Thoracic aorta (tissue), 2 donors: ENCODE data around the gene NFIC. TPM values are rescaled to one million over a fixed set of nuclear protein-coding genes. Genes with fewer than 3 reads are reported as not detected.
"Not testable (repeated sequence)": the region's sequence is repeated elsewhere in the genome, so short reads cannot be mapped to it uniquely, and the experiment has no call there.

Source experiments
- ATAC-seq: fragments of 150-250 bp; one replicate; pipeline ENCODE4 v1.8.0; 2017; ENCODE audit warnings: low read depth; ENCODE audit not compliant: insufficient number of reproducible peaks, low FRiP score
- DNase-seq: peaks from one replicate; pipeline ENCODE4 v3.0.0-alpha.2; 2020; ENCODE audit warnings: low spot score
- H3K27ac ChIP-seq, 2 donors: fragments of 200-600 bp; sonication (generic); 1 replicate in 1 of 2; 2 replicates in 1 of 2; pipeline ENCODE4 v1.5.1; 2016; ENCODE audit warnings: mild to moderate bottlenecking in 2 of 2, moderate library complexity in 2 of 2
- H3K27me3 ChIP-seq: fragments of 200-600 bp; sonication (generic); replicated peaks from 2 replicates; pipeline ENCODE4 v1.6.0; 2016; ENCODE audit warnings: mild to moderate bottlenecking; ENCODE audit not compliant: insufficient read depth
- H3K36me3 ChIP-seq: fragments of 200-600 bp; sonication (generic); one replicate; pipeline ENCODE4 v1.5.1; 2016
- H3K4me1 ChIP-seq, 2 donors: fragments of 200-600 bp; sonication (generic); 1 replicate in 1 of 2; 2 replicates in 1 of 2; pipeline versions ENCODE4 v1.5.1 to v1.6.0; 2016; ENCODE audit warnings: low read depth in 2 of 2, mild to moderate bottlenecking in 1 of 2; ENCODE audit not compliant: control insufficient read depth in 1 of 2
- H3K4me3 ChIP-seq: fragments of 200-600 bp; sonication (generic); 2 replicates; pipeline ENCODE4 v1.5.1; 2016; ENCODE audit warnings: mild to moderate bottlenecking
- H3K9me3 ChIP-seq: fragments of 200-600 bp; sonication (generic); 2 replicates; pipeline ENCODE4 v1.5.1; 2016
- total RNA-seq, 2 donors: library from RNA; depleted of rRNA; stranded (reverse); fragments of >200 nt; gene quantifications; one replicate each; pipeline versions ENCODE4 v1.1.0 to v1.2.3, GENCODE V29; 2016
- TF ChIP-seq, protein P1 (sequence below): fragments of 200-600 bp; sonication (generic); IDR thresholded peaks from one replicate; pipeline ENCODE4 v1.5.1; 2019; ENCODE audit warnings: antibody characterized with exemption

NFIC gene
- total RNA-seq, 2 donors from 2014 or later = 178 to 203 TPM

DNA sequence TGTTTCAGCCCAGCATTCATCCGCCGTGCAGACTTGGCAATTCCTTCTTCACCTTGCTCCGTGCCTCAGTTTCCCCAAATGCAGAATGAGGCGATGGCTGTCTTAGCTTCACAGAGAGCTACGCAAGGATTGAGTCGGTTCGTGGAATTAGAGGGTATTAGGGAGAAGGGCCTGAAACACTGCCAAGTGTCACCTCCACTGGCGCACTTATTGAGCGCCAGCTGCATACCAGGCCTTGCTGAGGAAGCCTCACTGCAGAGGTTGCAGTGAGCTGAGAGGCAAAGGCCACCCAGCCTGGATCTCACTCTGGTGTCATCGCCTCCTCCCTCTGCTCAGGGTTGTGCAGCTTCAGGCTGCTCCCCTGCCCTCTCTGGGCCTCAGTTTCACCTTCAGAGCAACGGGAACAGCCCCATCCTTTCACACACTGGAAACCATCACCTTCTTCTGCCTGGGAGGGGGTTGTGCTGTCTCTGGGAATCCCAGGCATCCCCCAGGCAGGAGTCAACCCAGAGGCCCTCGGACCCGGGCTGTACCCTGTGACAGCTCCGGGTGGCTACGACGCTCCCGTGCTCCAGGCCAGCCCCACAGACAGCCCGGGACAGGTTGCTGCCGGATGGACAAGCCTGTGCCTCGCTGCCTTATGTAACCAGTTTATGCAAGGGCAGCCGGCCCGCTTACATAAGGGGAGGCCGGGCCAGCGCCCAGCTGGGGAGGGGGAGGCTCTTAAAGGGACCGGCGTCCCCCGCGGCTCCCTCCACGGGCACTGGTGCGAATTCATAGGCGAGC lies 31.9 kb downstream of the NFIC start:
- peaks cover 22 to 57% of the 10 kb centered on the region in 2 donors for H3K4me1 ChIP-seq
- no peaks in the 10 kb centered on the region for H3K9me3 ChIP-seq
- no peak for ATAC-seq
- H3K27me3 ChIP-seq = no peaks in the 10 kb centered on the region
- H3K36me3 ChIP-seq = no peaks in the 10 kb centered on the region
- H3K27ac ChIP-seq = peak overlapping the region; percentile 60 to 99
- H3K4me3 ChIP-seq = peak overlapping the region; percentile 53
- TF ChIP-seq, protein P1, sequence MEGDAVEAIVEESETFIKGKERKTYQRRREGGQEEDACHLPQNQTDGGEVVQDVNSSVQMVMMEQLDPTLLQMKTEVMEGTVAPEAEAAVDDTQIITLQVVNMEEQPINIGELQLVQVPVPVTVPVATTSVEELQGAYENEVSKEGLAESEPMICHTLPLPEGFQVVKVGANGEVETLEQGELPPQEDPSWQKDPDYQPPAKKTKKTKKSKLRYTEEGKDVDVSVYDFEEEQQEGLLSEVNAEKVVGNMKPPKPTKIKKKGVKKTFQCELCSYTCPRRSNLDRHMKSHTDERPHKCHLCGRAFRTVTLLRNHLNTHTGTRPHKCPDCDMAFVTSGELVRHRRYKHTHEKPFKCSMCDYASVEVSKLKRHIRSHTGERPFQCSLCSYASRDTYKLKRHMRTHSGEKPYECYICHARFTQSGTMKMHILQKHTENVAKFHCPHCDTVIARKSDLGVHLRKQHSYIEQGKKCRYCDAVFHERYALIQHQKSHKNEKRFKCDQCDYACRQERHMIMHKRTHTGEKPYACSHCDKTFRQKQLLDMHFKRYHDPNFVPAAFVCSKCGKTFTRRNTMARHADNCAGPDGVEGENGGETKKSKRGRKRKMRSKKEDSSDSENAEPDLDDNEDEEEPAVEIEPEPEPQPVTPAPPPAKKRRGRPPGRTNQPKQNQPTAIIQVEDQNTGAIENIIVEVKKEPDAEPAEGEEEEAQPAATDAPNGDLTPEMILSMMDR = no peak
- no peak for DNase-seq

DNA sequence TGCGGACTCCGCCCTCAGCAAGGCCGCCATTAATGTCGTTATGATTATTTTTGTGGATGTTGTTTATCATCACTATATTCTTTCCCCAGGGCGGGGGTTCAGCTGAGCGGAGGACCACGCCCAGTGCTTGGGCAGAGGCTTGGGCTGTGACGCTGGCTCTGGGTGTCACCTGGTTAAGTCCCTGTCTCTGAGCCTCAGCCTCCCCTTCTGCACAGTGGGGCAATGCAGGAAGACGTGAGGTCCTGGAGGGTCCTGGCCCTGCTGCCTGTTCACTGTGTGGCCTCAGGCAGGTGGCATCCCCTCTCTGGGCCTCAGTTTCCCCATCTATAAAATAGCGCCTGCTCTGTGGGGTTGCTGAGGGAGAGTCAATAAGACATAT lies 32.5 kb downstream of the NFIC start:
- no peaks in the 10 kb centered on the region for H3K27me3 ChIP-seq
- H3K9me3 ChIP-seq = no peaks in the 10 kb centered on the region
- H3K27ac ChIP-seq = peak overlapping the region; percentile 60 to 99
- peaks cover 22 to 60% of the 10 kb centered on the region in 2 donors for H3K4me1 ChIP-seq
- TF ChIP-seq, protein P1 = no peak
- H3K36me3 ChIP-seq = no peaks in the 10 kb centered on the region
- DNase-seq (no peak), ATAC-seq (no peak)
- H3K4me3 ChIP-seq = peak overlapping the region; percentile 53

DNA sequence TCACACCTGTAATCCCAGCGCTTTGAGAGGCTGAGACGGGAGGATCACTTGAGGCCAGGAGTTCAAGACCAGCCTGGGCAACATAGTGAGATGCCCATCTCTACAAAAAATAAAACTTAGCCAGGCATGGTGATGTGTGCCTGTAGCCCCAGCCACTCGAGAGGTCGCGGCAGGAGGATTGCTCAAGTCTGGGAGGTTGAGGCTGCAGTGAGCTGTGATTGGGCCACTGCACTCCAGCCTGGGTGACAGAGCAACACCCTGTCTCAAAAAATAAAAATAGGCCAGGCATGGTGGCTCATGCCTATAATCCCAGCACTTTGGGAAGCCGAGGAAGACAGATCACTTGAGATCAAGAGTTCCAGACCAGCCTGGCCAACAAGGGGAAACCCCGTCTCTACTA lies 32.9 kb downstream of the NFIC start:
- not testable (repeated sequence) for H3K27me3 ChIP-seq, H3K4me3 ChIP-seq, ATAC-seq, DNase-seq, H3K36me3 ChIP-seq, H3K9me3 ChIP-seq
- peaks cover 22 to 60% of the 10 kb centered on the region in 2 donors for H3K4me1 ChIP-seq
- peak overlapping the region; percentile 60 to 99 for H3K27ac ChIP-seq

DNA sequence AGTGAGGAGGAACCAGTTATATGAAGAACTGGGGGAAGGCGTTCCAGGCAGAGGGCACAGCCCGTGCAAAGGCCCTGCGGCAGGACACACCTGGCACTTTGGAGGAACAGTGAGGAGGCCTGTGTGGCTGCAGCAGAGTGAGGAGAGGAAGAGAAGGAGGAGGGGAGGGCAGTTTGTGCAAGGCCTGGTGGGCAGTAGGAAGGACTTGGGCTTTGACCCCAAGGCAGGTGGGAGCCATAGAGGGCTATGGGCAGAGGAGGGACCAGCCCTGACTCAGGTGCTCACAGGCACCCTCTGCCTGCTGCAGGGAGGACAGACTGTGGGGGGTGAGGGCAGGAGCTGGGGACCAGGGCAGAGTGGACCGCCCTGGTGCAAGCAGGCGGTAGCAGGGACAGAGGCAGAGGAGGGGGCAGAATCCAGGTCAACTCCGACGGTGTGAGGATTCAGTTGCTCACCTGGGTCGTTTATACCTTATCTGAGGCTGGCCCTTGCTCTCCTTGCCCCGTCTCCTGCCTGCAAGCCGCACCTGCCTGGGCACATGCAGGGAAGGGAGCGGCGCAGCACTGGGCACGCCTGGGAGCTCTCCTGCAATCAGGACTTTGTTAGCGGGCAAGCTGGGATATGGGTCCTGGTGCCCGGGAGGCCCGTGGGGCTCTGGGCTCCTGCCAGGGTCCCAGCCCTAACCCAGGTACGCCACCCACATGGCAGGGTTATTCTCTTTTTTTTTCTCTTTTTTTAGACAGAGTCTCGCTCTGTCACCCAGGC lies 34.8 kb downstream of the NFIC start:
- ATAC-seq = no peak
- peaks cover 29 to 67% of the 10 kb centered on the region in 2 donors for H3K4me1 ChIP-seq
- no peaks in the 10 kb centered on the region for H3K9me3 ChIP-seq
- H3K4me3 ChIP-seq = no peak overlapping the region
- TF ChIP-seq, protein P1 = no peak
- peak overlapping the region; percentile 36 to 99 for H3K27ac ChIP-seq
- no peaks in the 10 kb centered on the region for H3K36me3 ChIP-seq
- no peak for DNase-seq
- no peaks in the 10 kb centered on the region for H3K27me3 ChIP-seq

DNA sequence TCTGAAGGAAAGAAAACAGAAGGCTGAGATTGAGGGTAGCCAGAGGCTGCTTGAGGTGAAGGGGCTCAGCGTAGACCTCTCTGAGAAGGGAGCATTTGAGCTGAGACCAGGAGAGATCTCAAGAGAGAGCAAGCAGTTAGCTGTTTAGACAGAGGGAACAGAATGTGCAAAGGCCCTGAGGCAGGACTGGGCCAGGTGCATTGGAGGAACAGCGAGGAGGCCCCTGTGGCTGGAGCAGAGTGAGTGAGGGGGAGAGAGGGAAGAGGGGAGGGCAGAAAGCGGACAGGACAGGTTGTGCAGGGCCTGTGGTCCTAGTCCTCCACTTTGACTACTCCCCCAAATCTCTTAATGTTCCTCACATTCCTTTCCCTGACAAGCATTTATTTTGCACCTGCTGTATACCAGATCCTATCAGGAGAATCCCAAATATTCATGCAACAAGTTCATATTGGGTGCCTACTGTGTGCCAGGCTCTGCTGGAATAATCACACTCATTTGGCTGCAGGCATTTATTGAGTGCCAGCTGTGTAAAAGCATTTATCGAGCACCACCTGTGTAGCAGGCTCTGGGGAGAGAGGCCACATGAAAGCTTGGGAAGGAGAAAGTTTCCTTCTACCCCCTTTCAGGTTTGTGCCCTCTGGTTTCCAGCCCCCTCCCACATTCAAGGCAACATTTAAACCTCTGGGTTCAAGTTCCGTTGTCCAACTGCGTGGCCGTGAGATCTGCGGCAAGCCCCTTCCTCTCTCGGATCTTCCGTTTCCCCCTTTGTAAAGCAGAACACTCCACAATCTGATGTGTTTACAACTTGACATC lies 36.5 kb downstream of the NFIC start:
- peaks cover 23 to 67% of the 10 kb centered on the region in 2 donors for H3K4me1 ChIP-seq
- ATAC-seq (no peak), DNase-seq (no peak)
- no peaks in the 10 kb centered on the region for H3K9me3 ChIP-seq
- TF ChIP-seq, protein P1 = no peak
- no peaks in the 10 kb centered on the region for H3K27me3 ChIP-seq
- H3K36me3 ChIP-seq = no peaks in the 10 kb centered on the region
- peak overlapping the region; percentile 99 to 100 for H3K27ac ChIP-seq
- H3K4me3 ChIP-seq = peak overlapping the region; percentile 69
